ENCODE data around the gene APP. TPM values are rescaled to one million over a fixed set of nuclear protein-coding genes. Genes with fewer than 3 reads are reported as not detected.

The APP gene
- total and polyA plus RNA-seq, 2 of the 13 experiments (the other 11 are each of a cell fraction or from before 2014, with no cell fraction given) = 70.6 to 262 TPM

DNA sequence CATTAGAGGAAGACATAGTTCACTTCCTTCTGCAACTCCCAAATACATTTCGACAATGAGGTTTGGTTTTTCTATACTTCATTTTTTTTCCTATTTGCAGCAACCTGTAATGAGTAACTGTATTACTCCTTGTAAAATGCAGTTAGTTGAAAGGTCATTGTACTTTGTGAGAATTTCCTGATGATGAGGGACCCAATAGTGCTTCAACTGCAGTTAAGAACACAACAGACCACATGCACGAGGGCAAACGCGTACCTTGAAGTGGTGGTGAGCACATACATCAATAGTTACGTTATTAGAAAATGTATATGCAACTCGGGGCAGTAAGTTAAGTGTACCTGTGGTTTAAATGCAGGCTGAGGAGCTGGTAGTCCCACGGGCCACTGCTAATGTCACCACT, 264.0 kb downstream of the APP start:
- no peak for ATAC-seq
- no TSS peak for BruUV-seq (replicated peaks)
- H3K9me3 ChIP-seq (ENCODE audit: low read length) = no peaks in the 10 kb centered on the region
- no peaks in the 10 kb centered on the region for H3K79me2 ChIP-seq (ENCODE audit: insufficient read depth, low read length)
- H4K20me1 ChIP-seq (ENCODE audit: insufficient read depth, low read length) = no peaks in the 10 kb centered on the region
- no peaks in the 10 kb centered on the region for H3K4me1 ChIP-seq (ENCODE audit: insufficient read depth, low read length)
- H2AFZ ChIP-seq (ENCODE audit: low read length) = no peak overlapping the region
- no peak overlapping the region for H3K4me3 ChIP-seq (replicated peaks in 1 of 3; ENCODE audit: insufficient read depth in 1 of 3, low read depth in 2 of 3, low read length in 3 of 3)
- ChIA-PET CTCF (ENCODE audit: low intra/inter-chr PET ratio, low total read pairs) (no interaction called here), POLR2A (no interaction called here)
- H3K27ac ChIP-seq (ENCODE audit: extremely low read length, insufficient read depth, low read length) = no peak overlapping the region
- peaks cover 3 to 17% of the 10 kb centered on the region in 2 experiments; a peak in 2 of 5 replicates for H3K36me3 ChIP-seq (replicated peaks in 1 of 2; ENCODE audit: control insufficient read depth in 1 of 2, insufficient read depth in 2 of 2, low read length in 2 of 2)
- H3K9ac ChIP-seq (ENCODE audit: insufficient read depth, low read depth, low read length) = no peak overlapping the region
- in situ Hi-C loops (cut with HindIII; ENCODE audit: extremely low pct_ligation_motif_present, low pct_unique_long_range_greater_than_20kb) = no loop called here
- WGBS (ENCODE audit: low lambda C conversion rate) = 49% methylated on average over 6 of the region's 7 CpGs
- intact Hi-C loops (cut with micrococcal nuclease; ENCODE audit: unreplicated experiment) = no loop called here
- FAIRE-seq = no peak
- no peak overlapping the region for H3K4me2 ChIP-seq (ENCODE audit: low read depth, low read length)
- DNase-seq (ENCODE audit: low spot score) = no peak
- H3K27me3 ChIP-seq (ENCODE audit: control insufficient read depth in 1 of 2, insufficient read depth in 2 of 2, low read length in 2 of 2) = no peaks in the 10 kb centered on the region
- TF ChIP-seq, protein P1, sequence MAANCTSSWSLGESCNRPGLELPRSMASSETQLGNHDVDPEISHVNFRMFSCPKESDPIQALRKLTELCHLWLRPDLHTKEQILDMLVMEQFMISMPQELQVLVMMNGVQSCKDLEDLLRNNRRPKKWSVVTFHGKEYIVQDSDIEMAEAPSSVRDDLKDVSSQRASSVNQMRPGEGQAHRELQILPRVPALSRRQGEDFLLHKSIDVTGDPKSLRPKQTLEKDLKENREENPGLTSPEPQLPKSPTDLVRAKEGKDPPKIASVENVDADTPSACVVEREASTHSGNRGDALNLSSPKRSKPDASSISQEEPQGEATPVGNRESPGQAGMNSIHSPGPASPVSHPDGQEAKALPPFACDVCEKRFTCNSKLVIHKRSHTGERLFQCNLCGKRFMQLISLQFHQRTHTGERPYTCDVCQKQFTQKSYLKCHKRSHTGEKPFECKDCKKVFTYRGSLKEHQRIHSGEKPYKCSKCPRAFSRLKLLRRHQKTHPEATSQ (CRISPR knock-in tag; IDR thresholded peaks at IDR 0.05; ENCODE audit: borderline replicate concordance) = no peak
- no peak for TF ChIP-seq ZNF570 (CRISPR knock-in tag; IDR thresholded peaks at IDR 0.05; ENCODE audit: borderline replicate concordance)
- TF ChIP-seq, protein P2, sequence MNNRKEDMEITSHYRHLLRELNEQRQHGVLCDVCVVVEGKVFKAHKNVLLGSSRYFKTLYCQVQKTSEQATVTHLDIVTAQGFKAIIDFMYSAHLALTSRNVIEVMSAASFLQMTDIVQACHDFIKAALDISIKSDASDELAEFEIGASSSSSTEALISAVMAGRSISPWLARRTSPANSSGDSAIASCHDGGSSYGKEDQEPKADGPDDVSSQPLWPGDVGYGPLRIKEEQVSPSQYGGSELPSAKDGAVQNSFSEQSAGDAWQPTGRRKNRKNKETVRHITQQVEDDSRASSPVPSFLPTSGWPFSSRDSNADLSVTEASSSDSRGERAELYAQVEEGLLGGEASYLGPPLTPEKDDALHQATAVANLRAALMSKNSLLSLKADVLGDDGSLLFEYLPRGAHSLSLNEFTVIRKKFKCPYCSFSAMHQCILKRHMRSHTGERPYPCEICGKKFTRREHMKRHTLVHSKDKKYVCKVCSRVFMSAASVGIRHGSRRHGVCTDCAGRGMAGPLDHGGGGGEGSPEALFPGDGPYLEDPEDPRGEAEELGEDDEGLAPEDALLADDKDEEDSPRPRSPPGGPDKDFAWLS (CRISPR knock-in tag; IDR thresholded peaks at IDR 0.05; ENCODE audit: borderline replicate concordance) = no peak
- TF ChIP-seq, protein P3, sequence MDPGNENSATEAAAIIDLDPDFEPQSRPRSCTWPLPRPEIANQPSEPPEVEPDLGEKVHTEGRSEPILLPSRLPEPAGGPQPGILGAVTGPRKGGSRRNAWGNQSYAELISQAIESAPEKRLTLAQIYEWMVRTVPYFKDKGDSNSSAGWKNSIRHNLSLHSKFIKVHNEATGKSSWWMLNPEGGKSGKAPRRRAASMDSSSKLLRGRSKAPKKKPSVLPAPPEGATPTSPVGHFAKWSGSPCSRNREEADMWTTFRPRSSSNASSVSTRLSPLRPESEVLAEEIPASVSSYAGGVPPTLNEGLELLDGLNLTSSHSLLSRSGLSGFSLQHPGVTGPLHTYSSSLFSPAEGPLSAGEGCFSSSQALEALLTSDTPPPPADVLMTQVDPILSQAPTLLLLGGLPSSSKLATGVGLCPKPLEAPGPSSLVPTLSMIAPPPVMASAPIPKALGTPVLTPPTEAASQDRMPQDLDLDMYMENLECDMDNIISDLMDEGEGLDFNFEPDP (CRISPR knock-in tag; conservative IDR thresholded peaks at IDR 0.05) = no peak
- no peak for TF ChIP-seq FOXK1 (CRISPR knock-in tag; IDR thresholded peaks at IDR 0.05; ENCODE audit: borderline replicate concordance, low read depth)
- TF ChIP-seq ZFP82 (CRISPR knock-in tag; IDR thresholded peaks at IDR 0.05; ENCODE audit: borderline replicate concordance) = no peak
- no peak for TF ChIP-seq ZNF713 (CRISPR knock-in tag; IDR thresholded peaks at IDR 0.05)
- TF ChIP-seq ZNF136 (CRISPR knock-in tag; IDR thresholded peaks at IDR 0.05; ENCODE audit: low read depth) = no peak
- TF ChIP-seq NKX3-1 (CRISPR knock-in tag; IDR thresholded peaks at IDR 0.05) = no peak
- no peak for TF ChIP-seq EZH2 (conservative IDR thresholded peaks at IDR 0.05; ENCODE audit: low read depth, low read length)
- no peak for TF ChIP-seq AHR (CRISPR knock-in tag; IDR thresholded peaks at IDR 0.05)
- TF ChIP-seq, protein P4, sequence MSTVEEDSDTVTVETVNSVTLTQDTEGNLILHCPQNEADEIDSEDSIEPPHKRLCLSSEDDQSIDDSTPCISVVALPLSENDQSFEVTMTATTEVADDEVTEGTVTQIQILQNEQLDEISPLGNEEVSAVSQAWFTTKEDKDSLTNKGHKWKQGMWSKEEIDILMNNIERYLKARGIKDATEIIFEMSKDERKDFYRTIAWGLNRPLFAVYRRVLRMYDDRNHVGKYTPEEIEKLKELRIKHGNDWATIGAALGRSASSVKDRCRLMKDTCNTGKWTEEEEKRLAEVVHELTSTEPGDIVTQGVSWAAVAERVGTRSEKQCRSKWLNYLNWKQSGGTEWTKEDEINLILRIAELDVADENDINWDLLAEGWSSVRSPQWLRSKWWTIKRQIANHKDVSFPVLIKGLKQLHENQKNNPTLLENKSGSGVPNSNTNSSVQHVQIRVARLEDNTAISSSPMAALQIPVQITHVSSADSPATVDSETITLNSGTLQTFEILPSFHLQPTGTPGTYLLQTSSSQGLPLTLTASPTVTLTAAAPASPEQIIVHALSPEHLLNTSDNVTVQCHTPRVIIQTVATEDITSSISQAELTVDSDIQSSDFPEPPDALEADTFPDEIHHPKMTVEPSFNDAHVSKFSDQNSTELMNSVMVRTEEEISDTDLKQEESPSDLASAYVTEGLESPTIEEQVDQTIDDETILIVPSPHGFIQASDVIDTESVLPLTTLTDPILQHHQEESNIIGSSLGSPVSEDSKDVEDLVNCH (CRISPR knock-in tag; IDR thresholded peaks at IDR 0.05) = no peak
- no peak for TF ChIP-seq MBD4 (IDR thresholded peaks at IDR 0.05; ENCODE audit: borderline replicate concordance, low read length)

Data from HepG2 (cell line).